ENCODE data around the gene GBP4.

GRCh38 chr1:89174491-89174890 is 24.3 kb downstream of the GBP4 start:
- no peak for TF ChIP-seq CTCF (IDR thresholded peaks at IDR 0.05)
- TF ChIP-seq POLR2A (IDR thresholded peaks at IDR 0.05) = no peak

Data from breast epithelium (tissue), 3 donors.